Uterus (tissue), 2 donors: Measurements from ENCODE around the gene SEPTIN10.

Experiments
- CTCF ChIP-seq, 4 experiments: fragments of 200-600 bp in 2 of 4; fragments of 450-650 bp in 2 of 4; sonication (generic) in 2 of 4; IDR thresholded peaks; one replicate each; pipeline ENCODE4 v1.5.1; 2016 to 2019; ENCODE audit warnings: antibody characterized with exemption in 4 of 4, mild to moderate bottlenecking in 2 of 4, moderate library complexity in 1 of 4
- POLR2A ChIP-seq, 2 donors: fragments of 450-650 bp; IDR thresholded peaks; one replicate each; pipeline ENCODE4 v1.6.1; 2016; ENCODE audit warnings: antibody characterized with exemption in 2 of 2, mild to moderate bottlenecking in 1 of 2, moderate library complexity in 1 of 2

- TF ChIP-seq CTCF (IDR thresholded peaks at IDR 0.05), result no peak
- no peak for TF ChIP-seq POLR2A (IDR thresholded peaks at IDR 0.05)
These were observed 106.5 kb downstream of the SEPTIN10 start for GRCh38 chr2:109507217-109507616.
